Brain microvascular endothelial cell (primary cell): ENCODE results near the gene CORO2A.

Source experiments
- DNase-seq: peaks from one replicate; pipeline ENCODE4 v3.0.0-alpha.2; 2020
- H3K27ac ChIP-seq: fragments of 250-450 bp; sonication (Bioruptor Pico); 2 replicates; pipeline ENCODE4 v1.5.1; 2020; ENCODE audit warnings: mild to moderate bottlenecking, moderate library complexity
- H3K27me3 ChIP-seq: fragments of 250-450 bp; sonication (Bioruptor Pico); replicated peaks from 2 replicates; pipeline ENCODE4 v1.5.1; 2020; ENCODE audit warnings: mild to moderate bottlenecking
- H3K36me3 ChIP-seq: fragments of 250-450 bp; sonication (Bioruptor Pico); replicated peaks from 2 replicates; pipeline ENCODE4 v1.5.1; 2020; ENCODE audit warnings: mild to moderate bottlenecking
- H3K4me3 ChIP-seq: 2 replicates; pipeline ENCODE4 v1.5.1; 2011; ENCODE audit warnings: low read depth, mild to moderate bottlenecking, control low read depth, low read length, moderate library complexity
- in situ Hi-C: cut with HindIII; loops from 2 replicates; pipeline ENCODE4 v1.10.0; 2017; ENCODE audit warnings: low sequenced_read_pairs, low pct_ligation_motif_present
- TF ChIP-seq, protein P1 (sequence below): IDR thresholded peaks from 2 replicates; pipeline ENCODE4 v1.5.1; 2011; ENCODE audit warnings: low read depth, mild to moderate bottlenecking, moderate library complexity, low read length, control low read depth, inconsistent platforms; ENCODE audit errors: missing control alignments

CORO2A gene

DNA sequence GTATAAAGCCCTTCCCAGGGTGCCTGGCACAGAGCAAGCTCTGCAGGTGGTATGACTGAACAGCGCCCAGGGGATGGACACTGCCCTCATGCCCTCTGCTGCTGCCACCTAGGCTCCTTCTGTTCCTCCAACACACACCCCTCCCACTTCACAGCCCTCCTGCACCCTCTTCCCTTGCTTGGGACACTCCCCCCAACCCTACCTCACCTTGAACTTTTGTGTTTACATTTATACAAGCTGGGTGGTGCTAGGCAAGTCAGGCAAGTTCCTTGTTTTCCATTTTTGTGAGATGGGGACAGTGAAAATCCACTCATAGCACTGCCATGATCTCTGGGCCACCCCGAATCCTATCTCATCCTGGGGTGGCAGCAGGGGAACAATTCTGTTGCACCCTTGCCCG lies 18.8 kb upstream of the CORO2A start:
- peaks cover 43% of the 10 kb centered on the region for H3K36me3 ChIP-seq
- no peak overlapping the region for H3K4me3 ChIP-seq
- TF ChIP-seq, protein P1, sequence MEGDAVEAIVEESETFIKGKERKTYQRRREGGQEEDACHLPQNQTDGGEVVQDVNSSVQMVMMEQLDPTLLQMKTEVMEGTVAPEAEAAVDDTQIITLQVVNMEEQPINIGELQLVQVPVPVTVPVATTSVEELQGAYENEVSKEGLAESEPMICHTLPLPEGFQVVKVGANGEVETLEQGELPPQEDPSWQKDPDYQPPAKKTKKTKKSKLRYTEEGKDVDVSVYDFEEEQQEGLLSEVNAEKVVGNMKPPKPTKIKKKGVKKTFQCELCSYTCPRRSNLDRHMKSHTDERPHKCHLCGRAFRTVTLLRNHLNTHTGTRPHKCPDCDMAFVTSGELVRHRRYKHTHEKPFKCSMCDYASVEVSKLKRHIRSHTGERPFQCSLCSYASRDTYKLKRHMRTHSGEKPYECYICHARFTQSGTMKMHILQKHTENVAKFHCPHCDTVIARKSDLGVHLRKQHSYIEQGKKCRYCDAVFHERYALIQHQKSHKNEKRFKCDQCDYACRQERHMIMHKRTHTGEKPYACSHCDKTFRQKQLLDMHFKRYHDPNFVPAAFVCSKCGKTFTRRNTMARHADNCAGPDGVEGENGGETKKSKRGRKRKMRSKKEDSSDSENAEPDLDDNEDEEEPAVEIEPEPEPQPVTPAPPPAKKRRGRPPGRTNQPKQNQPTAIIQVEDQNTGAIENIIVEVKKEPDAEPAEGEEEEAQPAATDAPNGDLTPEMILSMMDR = no peak
- H3K27ac ChIP-seq = no peak overlapping the region
- no peaks in the 10 kb centered on the region for H3K27me3 ChIP-seq
- in situ Hi-C loops = no loop called here
- no peak for DNase-seq

DNA sequence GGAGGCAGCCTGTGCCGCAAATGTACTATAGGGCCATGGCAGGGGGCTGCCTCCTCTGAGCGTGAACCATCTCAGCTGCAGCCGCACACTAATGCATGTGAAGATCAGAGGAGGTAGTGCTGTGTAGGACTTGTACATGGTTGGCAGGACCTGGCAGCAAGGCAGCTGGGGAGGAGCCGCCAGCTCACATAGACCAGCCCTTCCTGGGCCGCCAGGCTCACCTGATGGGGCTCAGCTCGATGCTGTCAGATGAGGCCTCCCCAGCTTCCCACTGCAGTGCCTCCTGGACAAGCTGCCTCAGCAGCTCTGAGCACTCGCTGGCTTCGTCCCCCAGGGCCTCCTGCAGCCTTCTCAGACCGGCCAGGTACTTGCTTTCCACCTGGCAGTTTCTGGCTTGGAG lies 18.0 kb upstream of the CORO2A start:
- in situ Hi-C loops = no loop called here

DNA sequence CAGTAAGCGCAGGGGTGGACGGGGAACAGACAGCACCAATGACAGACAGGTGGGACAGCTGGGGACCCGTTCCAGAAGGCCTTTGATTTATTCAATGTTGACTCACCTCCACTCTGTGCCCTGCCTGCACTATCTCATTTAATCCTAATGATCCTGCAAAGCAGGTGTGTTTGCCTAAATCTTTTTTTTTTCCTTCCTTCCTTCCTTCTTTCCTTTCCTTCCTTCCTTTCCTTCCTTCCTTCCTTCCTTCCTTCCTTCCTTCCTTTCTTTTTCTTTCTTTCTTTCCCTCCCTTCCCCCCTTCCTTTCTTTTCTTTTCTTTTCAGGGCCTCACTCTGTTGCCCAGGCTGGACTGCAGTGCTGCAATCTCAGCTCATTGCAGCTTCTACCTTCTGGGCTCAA lies 17.1 kb upstream of the CORO2A start:
- DNase-seq = no peak
- H3K4me3 ChIP-seq = no peak overlapping the region
- peaks cover 43% of the 10 kb centered on the region for H3K36me3 ChIP-seq
- H3K27ac ChIP-seq = no peak overlapping the region
- in situ Hi-C loops = no loop called here
- TF ChIP-seq, protein P1 = no peak
- no peaks in the 10 kb centered on the region for H3K27me3 ChIP-seq

More for the DNA sequence above, 18.0 kb upstream of the CORO2A start:
- no peak overlapping the region for H3K4me3 ChIP-seq
- H3K27me3 ChIP-seq = no peaks in the 10 kb centered on the region
- DNase-seq = no peak
- no peak overlapping the region for H3K27ac ChIP-seq
- TF ChIP-seq, protein P1 = no peak
- peaks cover 43% of the 10 kb centered on the region for H3K36me3 ChIP-seq

DNA sequence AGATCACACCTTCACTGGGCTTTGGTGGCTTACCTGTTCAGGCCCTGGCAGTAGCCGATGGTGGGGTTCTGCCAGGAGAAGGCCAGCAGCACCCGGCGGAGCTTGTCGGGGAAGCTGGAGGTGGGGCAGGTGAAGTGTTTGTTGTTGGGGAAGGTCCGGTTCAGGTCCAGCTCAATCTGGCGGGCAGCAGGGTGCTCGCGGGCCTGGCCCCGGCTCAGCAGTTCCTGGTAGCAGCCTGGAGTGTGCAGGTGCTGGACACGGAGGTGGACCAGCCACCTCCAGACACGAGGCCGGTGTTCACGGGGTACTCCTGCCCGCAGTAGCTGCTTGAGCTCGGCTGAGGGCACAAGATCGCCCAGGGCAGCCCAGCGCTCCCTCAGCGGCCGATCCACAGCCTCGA lies 16.2 kb upstream of the CORO2A start:
- in situ Hi-C loops = no loop called here
- H3K27me3 ChIP-seq = no peaks in the 10 kb centered on the region
- peaks cover 40% of the 10 kb centered on the region for H3K36me3 ChIP-seq
- no peak overlapping the region for H3K27ac ChIP-seq
- TF ChIP-seq, protein P1 = no peak
- DNase-seq = no peak
- no peak overlapping the region for H3K4me3 ChIP-seq

DNA sequence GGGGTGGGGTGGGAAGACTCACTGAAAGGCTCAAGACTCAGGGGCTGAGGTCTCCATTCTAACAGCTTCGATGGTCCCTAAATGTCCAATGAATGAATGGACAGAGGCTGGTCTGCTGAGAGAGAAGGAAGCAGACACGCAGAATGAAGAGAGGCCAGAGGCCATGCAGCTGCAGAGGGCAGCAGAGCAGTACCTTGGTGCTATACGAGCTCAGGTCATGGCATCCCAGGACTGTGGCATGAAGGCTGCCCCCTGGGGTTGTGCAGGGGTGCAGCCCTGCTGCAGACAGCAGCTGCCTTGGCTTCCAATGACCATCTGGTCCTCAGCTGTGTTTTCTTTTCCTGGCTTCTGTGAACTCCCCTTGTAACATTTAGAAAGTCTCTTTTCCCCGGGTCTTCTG lies 15.2 kb upstream of the CORO2A start:
- Histone ChIP-seq H3K27me3 (no peaks in the 10 kb centered on the region), H3K27ac (no peak overlapping the region), H3K36me3 (peaks cover 36% of the 10 kb centered on the region), H3K4me3 (no peak overlapping the region)
- no peak for DNase-seq
- in situ Hi-C loops = no loop called here
- TF ChIP-seq, protein P1 = no peak

DNA sequence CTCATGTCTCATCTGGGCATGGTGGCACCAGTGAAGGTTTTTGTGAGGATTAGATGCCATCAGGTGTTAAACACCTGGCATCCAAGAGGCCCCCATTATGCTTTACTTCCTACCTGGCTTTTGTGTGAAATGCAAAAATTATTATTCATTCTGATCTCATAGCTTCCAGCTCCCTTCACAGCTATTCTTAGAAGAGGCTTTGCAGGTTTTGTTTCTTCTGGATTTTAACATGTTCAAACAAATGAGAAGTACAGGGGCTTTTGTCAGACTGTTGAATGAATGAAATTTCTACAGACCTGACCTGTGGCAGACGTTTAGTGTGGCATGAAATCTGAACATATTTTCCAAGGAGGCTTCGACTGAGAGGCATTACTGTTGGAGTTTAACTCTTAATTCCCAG lies 14.3 kb upstream of the CORO2A start:
- Histone ChIP-seq H3K27ac (no peak overlapping the region), H3K36me3 (peaks cover 37% of the 10 kb centered on the region), H3K27me3 (no peaks in the 10 kb centered on the region), H3K4me3 (no peak overlapping the region)
- in situ Hi-C loops = no loop called here
- TF ChIP-seq, protein P1 = no peak
- no peak for DNase-seq
